Epidermal melanocyte (primary cell): ENCODE results near the gene HOXD13.

Experiments used
- DNase-seq: peaks from one replicate; pipeline ENCODE4 v3.0.0; 2011; ENCODE audit warnings: low spot score; ENCODE audit not compliant: insufficient read length

HOXD13 gene

DNA sequence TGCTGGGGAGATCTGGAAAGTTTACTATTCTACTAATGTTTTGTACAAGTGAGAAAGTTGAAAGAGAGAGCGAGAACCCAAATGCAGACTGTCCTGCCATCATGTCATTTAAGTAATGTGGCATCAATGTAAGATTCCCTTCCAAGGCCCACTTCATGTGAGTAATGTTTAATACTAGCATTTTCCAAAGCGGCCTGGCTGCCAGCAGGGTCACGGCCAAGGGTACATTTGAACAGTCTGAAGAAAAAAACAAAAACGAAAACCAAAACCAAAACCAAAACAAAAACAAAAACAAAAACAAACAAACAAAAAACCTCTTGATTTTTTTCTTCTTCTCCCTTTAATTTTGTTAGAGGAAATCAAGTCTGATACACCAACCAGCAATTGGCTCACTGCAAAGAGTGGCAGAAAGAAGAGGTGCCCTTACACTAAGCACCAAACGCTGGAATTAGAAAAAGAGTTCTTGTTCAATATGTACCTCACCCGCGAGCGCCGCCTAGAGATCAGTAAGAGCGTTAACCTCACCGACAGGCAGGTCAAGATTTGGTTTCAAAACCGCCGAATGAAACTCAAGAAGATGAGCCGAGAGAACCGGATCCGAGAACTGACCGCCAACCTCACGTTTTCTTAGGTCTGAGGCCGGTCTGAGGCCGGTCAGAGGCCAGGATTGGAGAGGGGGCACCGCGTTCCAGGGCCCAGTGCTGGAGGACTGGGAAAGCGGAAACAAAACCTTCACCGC lies 26.2 kb downstream of the HOXD13 start:
- no peak for DNase-seq

GRCh38 chr2:176120364-176121189 lies 28.1 kb downstream of the HOXD13 start:
- DNase-seq, result no peak

GRCh38 chr2:176121190-176122051 lies 28.9 kb downstream of the HOXD13 start:
- no peak for DNase-seq

DNA sequence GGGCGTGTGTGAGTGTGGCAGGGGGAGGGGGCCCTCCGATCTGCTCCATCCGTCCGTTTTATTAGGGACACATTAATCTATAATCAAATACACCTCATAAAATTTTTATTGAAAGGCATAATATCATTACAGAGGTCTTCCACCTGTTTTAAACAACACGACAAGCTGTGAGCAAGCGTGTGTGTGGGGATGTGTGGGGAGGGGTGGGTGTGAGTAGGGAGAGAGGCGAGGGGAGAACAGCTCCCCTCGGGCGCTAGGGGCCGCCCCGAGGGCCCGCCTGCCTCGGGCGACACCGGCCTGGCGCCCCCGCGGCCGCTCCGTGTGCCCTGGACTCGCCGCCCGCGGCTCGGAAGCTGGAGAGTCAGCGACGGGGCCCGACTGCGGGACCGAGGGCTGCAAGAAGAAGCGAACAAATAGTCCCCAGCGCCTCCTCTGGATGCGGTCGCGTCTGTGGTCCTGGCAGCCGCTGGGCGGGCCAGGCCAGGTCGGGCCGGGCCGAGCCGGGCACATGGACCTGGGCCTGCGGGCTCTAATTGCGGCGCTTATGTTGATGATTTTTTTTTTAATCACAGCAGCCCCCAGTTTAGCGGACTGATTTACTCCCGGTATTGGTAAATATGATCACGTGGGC lies 29.6 kb downstream of the HOXD13 start:
- no peak for DNase-seq

DNA sequence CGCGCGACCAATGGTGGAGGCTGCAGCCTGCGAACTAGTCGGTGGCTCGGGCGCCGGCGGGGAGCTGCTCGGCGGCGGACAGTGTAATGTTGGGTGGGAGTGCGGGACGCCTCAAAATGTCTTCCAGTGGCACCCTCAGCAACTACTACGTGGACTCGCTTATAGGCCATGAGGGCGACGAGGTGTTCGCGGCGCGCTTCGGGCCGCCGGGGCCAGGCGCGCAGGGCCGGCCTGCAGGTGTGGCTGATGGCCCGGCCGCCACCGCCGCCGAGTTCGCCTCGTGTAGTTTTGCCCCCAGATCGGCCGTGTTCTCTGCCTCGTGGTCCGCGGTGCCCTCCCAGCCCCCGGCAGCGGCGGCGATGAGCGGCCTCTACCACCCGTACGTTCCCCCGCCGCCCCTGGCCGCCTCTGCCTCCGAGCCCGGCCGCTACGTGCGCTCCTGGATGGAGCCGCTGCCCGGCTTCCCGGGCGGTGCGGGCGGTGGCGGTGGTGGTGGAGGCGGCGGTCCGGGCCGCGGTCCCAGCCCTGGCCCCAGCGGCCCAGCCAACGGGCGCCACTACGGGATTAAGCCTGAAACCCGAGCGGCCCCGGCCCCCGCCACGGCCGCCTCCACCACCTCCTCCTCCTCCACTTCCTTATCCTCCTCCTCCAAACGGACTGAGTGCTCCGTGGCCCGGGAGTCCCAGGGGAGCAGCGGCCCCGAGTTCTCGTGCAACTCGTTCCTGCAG lies 30.3 kb downstream of the HOXD13 start, which contains the start of gene HOXD9:
Gene HOXD9, plus strand, starts transcription at position 37 of the 728 bp plus-strand sequence. Its CDS starts 50 bp downstream, at position 87.
- DNase-seq, result peak; percentile 79

- DNase-seq, result no peak
Measured at GRCh38 chr2:176123411-176124109, 31.0 kb downstream of the HOXD13 start.

DNA sequence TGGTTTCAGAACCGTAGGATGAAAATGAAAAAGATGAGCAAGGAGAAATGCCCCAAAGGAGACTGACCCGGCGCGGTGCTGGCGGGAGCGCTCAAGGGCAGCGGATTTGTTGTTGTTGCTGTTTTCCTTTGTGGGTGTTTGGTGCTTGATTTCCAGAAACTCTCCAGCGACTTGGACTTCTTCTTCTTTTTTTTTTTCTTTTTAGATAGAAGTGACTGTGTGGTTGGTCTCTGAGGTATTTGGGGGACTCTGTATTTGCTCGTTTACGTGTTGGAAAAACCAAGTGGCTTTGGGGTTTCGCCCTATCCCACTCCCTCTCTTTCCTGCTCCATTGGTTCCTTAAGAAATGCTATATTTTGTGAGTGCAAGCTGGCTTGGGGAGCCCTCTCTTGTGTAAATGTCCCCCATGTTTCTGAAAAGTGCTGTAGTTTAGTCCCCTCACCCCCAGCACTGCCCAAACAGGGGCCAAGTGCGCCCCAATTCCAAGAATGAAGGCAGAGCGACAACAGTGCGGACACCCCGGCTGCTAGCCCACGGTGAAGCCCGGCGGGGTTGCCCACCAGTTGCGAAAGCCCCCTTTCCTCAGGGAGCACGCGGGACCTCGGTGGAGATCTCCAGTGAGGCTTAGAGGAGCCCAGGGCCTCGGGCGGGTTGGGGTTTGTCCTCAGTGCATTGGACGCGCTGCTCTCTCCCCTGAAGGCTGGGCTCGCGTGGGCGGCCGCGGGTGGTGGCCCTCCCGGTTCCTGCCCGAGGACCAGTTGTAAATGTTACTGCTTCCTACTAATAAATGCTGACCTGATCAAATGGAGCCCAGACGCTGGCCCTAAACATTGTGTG lies 31.8 kb downstream of the HOXD13 start:
- DNase-seq, result no peak

DNA sequence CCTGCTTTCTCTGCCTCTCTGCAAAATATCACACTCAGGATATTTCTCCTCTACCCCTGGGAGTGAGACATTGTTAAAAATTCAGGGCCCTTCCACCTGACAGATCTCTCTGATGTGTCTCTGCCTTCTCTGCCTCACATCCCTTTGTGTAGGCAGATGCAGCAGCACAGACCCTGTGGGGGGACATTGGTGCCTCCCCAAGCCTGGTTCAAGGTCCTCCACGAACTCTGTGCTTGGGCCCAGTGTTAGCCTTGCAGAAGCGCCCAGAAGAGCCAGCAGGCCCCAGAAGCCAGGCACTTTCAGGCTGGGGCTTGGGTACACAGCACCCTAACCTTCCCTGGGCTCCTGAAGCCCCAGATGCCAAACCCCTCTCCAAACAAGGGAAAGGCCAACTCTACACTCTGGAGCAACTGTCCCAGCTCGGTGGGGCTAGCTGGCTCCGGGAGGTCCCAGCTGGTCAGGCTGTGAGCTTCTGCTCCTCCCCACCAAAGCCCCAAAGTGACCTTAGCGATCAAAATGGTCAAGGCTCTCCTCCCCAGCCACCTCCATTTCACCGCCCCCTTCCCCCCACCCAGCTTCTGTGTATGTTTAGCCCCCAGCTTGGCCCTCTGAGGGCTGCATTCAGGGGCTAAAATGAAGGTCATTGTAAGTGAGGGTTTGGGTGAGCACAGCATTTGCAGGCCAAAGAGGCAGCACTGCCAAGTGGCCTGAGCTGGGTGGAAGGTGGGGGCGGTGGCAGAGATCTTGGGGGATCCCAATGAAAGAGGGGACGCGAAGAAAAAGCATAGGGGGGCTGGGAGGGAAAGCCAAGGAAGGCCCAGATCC lies 32.6 kb downstream of the HOXD13 start:
- no peak for DNase-seq

- DNase-seq, result no peak
Measured at GRCh38 chr2:176125772-176126054, 33.2 kb downstream of the HOXD13 start.

DNA sequence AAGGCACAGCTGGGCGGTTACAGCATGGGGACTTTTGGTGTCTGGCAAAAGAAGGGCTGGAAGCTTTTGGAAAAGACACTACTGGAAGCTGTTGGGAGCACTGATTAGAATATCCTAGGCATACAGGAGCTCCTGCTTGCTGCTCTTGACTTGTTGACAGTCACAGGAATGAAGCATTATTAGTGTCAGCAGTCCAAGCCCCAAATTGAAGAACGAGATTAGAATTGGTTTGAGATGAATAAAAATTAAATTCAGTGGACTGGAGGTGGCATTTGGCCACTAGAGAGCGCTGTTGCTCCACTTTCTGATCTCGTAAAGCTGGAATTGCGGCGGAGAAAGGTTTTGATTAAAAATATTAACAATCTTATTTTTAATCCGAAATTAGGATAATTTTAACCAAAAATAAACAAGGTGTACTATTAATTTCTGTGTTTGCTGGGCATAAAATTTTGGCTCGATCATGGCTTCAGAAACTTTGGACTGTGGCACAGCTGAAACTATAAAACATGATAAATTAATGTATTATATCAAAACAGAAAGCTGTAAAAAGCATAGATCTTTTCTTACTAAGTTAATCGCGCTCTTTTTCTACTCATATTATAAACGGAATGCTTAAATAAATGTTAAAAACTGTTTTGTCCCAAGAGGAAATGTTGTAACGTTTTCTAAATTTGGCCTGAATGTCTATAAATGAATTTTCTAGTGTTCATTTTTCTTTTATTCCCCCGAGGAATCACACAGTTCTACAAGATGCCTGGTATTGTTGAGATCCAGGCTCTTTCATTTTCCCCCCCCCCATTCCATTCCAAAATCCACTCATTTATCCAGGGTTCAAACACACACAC lies 34.6 kb downstream of the HOXD13 start:
- peak; percentile 82 for DNase-seq

DNA sequence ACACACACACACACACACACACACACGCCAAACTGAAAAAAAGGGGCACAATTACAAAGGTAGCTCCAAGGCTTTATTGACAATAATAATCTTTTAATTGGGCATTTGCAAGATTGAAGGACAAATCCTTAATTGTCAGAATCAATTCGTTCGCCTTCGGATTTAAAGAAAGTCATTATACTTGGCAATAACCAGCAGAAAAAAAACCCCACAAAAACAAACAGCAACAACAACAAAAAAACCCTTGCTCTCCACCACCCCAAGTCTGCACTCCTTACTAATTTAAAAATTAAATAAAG lies 35.2 kb downstream of the HOXD13 start:
- DNase-seq, result no peak

DNA sequence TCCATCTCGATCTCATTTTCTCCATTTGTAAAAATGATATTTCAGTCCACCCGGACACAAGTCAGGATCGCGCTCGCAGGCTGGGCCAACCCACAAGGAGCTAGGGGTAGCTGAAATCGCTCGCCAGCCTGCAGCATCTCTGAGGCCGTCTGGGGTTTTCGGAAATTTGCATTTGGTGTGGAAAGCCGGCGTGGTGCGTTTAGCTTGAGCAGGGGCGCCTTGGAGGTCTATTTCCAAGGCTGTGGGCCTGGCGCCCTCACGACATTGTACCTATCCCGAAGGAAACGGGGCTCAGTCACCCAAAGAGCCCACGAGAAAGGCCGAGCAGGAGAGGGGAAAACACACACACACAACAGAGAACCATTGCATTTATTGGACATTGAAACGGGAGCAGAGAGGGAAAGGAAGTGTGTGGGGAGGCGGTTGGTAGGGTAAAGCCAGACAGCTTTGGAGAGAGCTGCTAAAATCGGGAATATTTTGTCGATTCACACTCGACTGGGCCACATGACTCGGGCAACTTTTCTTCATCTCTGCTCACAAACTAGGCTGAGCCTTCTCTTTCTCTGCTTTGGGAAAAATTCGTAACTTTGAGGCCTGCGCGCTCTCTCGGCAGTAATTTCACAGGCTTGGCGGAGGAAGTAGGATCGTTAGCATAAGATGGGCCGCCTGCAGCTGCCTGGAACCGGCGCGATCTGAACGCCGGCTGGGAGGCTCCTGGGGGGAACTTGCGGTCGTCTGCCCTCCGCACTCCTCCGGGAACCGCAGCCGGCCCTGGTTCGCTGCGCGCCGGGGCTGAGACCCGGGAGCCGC lies 35.9 kb downstream of the HOXD13 start:
- DNase-seq, result no peak

DNA sequence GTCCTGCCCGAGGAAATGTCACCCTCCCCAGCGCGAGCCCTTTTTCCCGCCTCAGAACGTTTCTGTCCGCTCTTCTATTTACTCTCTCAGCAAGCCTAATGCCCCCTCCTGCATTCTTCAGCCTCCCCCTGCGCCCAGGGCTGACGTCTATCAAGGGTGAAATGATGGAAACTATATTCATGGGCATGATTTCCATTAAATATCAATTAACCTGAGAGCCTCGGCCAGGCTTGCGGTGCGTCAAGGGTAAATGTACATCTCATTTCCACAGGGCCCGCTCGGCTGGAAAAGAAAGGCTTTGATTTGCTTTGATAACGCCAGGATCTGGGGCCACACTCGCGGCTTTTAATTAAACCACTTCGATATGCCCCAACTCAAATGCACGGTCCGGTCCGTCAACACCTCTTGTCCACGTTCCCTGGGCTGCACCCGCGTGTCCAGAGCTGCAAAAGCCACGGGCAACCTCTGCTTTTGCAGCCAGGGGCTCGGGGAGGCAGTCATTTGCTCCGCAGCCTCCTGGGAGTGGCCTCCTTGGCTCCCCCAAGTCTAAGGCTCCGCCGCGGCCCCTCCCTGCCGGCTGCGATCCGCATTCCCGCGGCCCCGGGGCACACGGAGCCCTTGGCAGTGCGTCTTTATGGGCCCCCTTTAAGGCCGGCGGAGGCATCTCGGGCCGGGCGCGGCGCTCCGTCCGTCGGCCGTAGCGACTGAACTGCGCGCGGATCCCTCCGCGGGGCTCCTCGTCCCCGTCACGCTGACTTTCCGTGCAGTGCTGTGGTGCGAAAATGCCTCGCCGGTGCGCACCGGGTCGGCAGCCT lies 36.7 kb downstream of the HOXD13 start, which contains the start of gene HOXD8:
Gene HOXD8, plus strand, starts transcription at position 724 of the 815 bp plus-strand sequence. CDS start 662 bp downstream, outside the sequence.
- DNase-seq, result peak; percentile 78

GRCh38 chr2:176129813-176130146 lies 37.3 kb downstream of the HOXD13 start:
- DNase-seq, result no peak

GRCh38 chr2:176130147-176130956 lies 37.8 kb downstream of the HOXD13 start:
- DNase-seq, result no peak
